Vagina (tissue), 2 donors: ENCODE results near the gene ZNF451.
"Not testable (repeated sequence)": the region's sequence is repeated elsewhere in the genome, so short reads cannot be mapped to it uniquely, and the experiment has no call there.

ENCODE experiments used
- POLR2A ChIP-seq, 2 donors: fragments of 450-650 bp; IDR thresholded peaks; one replicate each; pipeline ENCODE4 v1.6.1; 2017; ENCODE audit warnings: antibody characterized with exemption in 2 of 2, mild to moderate bottlenecking in 2 of 2, moderate library complexity in 2 of 2
- POLR2AphosphoS5 ChIP-seq, 2 donors: sonication (generic); formaldehyde crosslinking; IDR thresholded peaks; one replicate each; pipeline ENCODE4 v1.9.0; 2017; ENCODE audit warnings: antibody characterized with exemption in 2 of 2, mild to moderate bottlenecking in 2 of 2, low read depth in 1 of 2; ENCODE audit not compliant: insufficient read depth in 1 of 2
- TF ChIP-seq, protein P1 (sequence below), 3 experiments: fragments of 450-650 bp in 2 of 3; fragments of 200-600 bp in 1 of 3; sonication (generic) in 1 of 3; IDR thresholded peaks; one replicate each; pipeline ENCODE4 v1.5.1; 2017 to 2019; ENCODE audit warnings: antibody characterized with exemption in 3 of 3, mild to moderate bottlenecking in 2 of 3, moderate library complexity in 2 of 3

DNA sequence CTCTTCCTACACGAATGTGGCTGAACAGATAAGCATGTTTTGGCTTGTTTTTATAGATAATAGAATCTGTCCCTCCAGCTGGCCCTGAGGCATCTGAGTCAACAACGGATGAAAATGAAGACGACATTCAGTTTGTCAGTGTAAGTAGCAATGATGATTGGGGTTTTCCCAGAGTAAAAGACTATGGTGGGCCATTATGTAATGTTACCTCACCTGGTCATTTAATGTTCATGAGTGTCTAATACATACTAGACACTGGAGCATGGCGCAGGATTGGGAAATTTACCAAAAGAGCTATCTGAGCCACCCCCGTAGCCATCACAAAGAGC lies 42.8 kb upstream of the ZNF451 start:
- TF ChIP-seq, protein P1, sequence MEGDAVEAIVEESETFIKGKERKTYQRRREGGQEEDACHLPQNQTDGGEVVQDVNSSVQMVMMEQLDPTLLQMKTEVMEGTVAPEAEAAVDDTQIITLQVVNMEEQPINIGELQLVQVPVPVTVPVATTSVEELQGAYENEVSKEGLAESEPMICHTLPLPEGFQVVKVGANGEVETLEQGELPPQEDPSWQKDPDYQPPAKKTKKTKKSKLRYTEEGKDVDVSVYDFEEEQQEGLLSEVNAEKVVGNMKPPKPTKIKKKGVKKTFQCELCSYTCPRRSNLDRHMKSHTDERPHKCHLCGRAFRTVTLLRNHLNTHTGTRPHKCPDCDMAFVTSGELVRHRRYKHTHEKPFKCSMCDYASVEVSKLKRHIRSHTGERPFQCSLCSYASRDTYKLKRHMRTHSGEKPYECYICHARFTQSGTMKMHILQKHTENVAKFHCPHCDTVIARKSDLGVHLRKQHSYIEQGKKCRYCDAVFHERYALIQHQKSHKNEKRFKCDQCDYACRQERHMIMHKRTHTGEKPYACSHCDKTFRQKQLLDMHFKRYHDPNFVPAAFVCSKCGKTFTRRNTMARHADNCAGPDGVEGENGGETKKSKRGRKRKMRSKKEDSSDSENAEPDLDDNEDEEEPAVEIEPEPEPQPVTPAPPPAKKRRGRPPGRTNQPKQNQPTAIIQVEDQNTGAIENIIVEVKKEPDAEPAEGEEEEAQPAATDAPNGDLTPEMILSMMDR (IDR thresholded peaks at IDR 0.05): not testable (repeated sequence)
- TF ChIP-seq POLR2A (IDR thresholded peaks at IDR 0.05); POLR2AphosphoS5 (IDR thresholded peaks at IDR 0.05; ENCODE audit: insufficient read depth in 1 of 2, low read depth in 1 of 2): not testable (repeated sequence)
